Stimulated activated effector memory CD8-positive, alpha-beta T cell treated with anti-CD3 and anti-CD28 coated beads, Interleukin-12 subunit alpha, Interleukin-12 subunit beta, amount 100 ng/mL, for 72 hours (primary cell): ENCODE measurements around the gene ANO7.

Experiments
- ATAC-seq: fragments of 150-1000 bp; cut with Tn5 transposase; 2 replicates; pipeline ENCODE4 v1.10.0; 2021
- DNase-seq, 2 donors: peaks; one replicate each; pipeline ENCODE4 v3.0.0; 2021 to 2022; ENCODE audit warnings: low spot score in 2 of 2
- H3K27ac Mint-ChIP-seq: one replicate; pipeline ENCODE4 v1.8.0; 2022; ENCODE audit warnings: mild to moderate bottlenecking, mixed read lengths
- H3K36me3 Mint-ChIP-seq: one replicate; pipeline ENCODE4 v1.8.0; 2022; ENCODE audit warnings: mild to moderate bottlenecking, mixed read lengths
- H3K4me1 Mint-ChIP-seq: one replicate; pipeline ENCODE4 v1.8.0; 2022; ENCODE audit warnings: mixed read lengths
- H3K4me3 Mint-ChIP-seq: one replicate; pipeline ENCODE4 v1.8.0; 2022; ENCODE audit warnings: mild to moderate bottlenecking, mixed read lengths
- H3K9me3 Mint-ChIP-seq: one replicate; pipeline ENCODE4 v1.8.0; 2022; ENCODE audit warnings: mixed read lengths

The ANO7 gene

DNA sequence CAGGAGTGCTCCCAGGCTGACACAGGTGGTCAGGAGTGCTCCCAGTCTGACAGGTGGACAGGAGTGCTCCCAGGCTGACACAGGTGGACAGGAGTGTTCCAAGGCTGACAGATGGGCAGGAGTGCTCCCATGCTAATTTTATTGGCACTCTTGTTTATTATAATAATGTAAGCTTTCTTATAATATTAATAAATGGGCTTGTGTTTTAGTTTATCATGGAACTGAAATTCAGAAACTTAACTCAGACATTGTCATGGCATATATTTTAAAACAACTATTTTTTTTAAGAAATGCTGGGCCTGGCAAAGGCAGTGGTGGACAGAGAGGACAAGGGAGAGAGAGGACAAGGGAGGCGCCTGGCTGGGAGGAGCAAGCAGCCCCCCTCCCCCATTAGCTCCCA lies 18.7 kb downstream of the ANO7 start:
- no peak for ATAC-seq
- DNase-seq, result no peak
- Mint-ChIP-seq H3K4me3 (no peak overlapping the region), H3K4me1 (no peaks in the 10 kb centered on the region), H3K9me3 (no peaks in the 10 kb centered on the region), H3K36me3 (no peaks in the 10 kb centered on the region), H3K27ac (no peak overlapping the region)

DNA sequence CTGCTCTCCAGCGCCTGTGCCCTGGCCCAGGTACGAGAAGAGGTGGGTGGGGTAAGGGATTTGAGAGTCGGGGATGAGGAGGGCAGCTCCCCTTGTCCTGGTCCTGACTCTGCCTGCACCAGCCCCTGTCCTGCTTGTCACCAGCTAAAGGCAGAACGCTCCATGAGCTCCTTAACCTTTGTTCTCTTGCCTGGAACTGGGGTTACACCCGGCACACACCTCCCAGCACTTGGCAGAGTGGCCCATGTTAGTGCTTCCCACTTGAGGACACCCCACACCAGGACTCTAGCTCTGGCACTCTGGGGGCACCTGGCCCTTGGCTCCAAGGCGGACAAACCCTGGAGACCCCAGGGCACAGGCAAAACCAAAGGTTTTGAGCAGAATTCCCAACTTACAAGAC lies 19.2 kb downstream of the ANO7 start:
- H3K4me3 Mint-ChIP-seq, result no peak overlapping the region
- no peaks in the 10 kb centered on the region for H3K36me3 Mint-ChIP-seq
- no peak overlapping the region for H3K27ac Mint-ChIP-seq
- H3K4me1 Mint-ChIP-seq, result no peaks in the 10 kb centered on the region
- no peaks in the 10 kb centered on the region for H3K9me3 Mint-ChIP-seq
- ATAC-seq (no peak), DNase-seq (no peak)

DNA sequence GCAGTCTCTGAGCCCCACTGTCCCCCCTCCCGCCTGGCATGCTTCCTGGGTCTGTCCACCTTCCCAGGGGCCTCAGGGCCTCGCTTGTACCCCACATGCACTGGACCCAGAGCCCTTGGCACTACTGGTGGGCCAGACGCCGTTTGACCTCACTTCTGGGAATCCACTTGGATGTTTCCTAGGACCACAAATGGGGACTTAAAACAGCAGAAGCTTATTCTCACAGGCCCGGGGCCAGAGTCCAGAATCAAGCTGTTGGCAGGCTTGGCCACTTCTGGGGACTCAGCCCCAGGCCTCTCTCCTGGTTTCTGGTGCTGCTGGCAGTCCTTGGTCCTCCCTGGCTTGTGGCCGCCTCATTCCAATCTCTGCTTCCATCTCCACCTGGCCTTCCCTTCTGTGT lies 19.6 kb downstream of the ANO7 start:
- ATAC-seq (no peak), DNase-seq (no peak)
- Mint-ChIP-seq H3K4me1 (no peaks in the 10 kb centered on the region), H3K4me3 (no peak overlapping the region), H3K27ac (no peak overlapping the region), H3K9me3 (no peaks in the 10 kb centered on the region), H3K36me3 (no peaks in the 10 kb centered on the region)

DNA sequence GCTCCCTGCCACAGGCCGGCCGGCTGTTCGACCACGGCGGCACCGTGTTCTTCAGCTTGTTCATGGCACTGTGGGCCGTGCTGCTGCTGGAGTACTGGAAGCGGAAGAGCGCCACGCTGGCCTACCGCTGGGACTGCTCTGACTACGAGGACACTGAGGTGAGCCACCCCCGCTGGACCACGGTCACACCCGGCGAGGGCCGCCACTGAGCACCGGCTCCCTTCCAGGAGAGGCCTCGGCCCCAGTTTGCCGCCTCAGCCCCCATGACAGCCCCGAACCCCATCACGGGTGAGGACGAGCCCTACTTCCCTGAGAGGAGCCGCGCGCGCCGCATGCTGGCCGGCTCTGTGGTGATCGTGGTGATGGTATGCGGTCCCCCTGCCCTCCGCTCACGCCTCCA lies 20.8 kb downstream of the ANO7 start:
- no peaks in the 10 kb centered on the region for H3K9me3 Mint-ChIP-seq
- H3K27ac Mint-ChIP-seq, result no peak overlapping the region
- ATAC-seq, result no peak
- H3K4me1 Mint-ChIP-seq, result no peaks in the 10 kb centered on the region
- H3K36me3 Mint-ChIP-seq, result no peaks in the 10 kb centered on the region
- DNase-seq, result no peak
- no peak overlapping the region for H3K4me3 Mint-ChIP-seq

DNA sequence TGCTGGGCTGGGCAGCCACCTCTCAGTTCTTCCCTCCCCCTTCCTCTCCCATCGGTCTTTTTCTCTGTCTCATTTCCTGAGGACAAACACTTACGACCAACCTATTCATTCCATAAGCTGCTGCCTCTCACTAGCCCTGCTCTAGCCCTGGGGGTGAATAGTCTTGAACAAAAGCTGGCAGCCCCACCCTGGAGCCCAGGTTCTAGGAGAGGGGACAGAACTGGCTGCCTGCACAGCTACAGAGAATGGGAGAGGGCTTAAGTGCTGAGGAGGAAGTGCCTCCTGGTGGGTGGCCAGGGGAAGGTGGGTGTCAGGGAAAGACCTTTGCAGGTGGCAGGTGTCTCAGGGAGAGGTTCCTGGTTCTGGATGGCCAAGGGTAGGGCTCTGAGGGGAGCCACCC lies 22.8 kb downstream of the ANO7 start:
- Mint-ChIP-seq H3K4me3 (no peak overlapping the region), H3K27ac (peak overlapping the region; percentile 81), H3K9me3 (no peaks in the 10 kb centered on the region), H3K4me1 (no peaks in the 10 kb centered on the region), H3K36me3 (no peaks in the 10 kb centered on the region)
- ATAC-seq, result no peak
- DNase-seq, result no peak

DNA sequence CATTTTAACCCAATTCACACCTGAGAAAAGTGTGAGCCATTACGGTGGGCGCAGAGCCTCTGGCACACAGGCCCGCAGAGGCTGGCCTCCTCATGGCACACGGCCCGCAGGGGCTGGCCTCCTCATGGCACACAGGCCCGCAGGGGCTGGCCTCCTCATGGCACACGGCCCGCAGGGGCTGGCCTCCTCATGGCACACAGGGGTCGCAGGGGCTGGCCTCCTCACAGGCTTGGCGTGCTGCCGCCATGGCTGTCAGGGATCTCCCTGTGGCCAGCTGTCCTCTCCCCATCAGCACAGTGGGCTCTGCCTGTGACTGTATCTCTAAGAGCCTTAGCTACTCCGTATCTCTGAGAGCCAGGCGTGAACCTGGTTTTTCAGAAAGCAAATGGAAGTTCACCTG lies 24.6 kb downstream of the ANO7 start:
- DNase-seq (no peak), ATAC-seq (no peak)
- no peak overlapping the region for H3K27ac Mint-ChIP-seq
- H3K9me3 Mint-ChIP-seq, result no peaks in the 10 kb centered on the region
- H3K4me3 Mint-ChIP-seq, result no peak overlapping the region
- H3K4me1 Mint-ChIP-seq, result no peaks in the 10 kb centered on the region
- H3K36me3 Mint-ChIP-seq, result no peaks in the 10 kb centered on the region

DNA sequence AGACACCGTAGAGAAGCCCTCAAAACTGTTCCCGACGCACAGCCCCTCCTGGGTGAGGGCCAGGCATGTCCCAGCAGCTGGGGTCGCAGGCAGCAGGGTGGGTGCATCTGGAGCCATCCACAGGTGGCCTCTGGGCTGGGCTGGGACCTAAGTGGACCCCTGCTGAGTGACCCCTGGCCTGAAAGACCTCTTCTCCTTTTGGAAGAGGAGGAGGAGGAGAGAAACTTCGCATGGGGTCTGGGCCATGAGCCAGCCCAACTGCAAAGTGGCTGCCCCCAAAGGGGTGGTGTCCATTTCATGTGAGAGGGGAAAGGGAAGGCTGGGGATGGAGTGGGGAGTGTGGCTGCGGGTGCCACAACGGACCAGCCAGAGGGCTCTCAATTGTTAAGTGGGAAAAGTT lies 25.1 kb downstream of the ANO7 start:
- Mint-ChIP-seq H3K27ac (no peak overlapping the region), H3K36me3 (peaks cover 4% of the 10 kb centered on the region), H3K4me3 (no peak overlapping the region), H3K4me1 (no peaks in the 10 kb centered on the region), H3K9me3 (no peaks in the 10 kb centered on the region)
- DNase-seq, result no peak
- no peak for ATAC-seq

DNA sequence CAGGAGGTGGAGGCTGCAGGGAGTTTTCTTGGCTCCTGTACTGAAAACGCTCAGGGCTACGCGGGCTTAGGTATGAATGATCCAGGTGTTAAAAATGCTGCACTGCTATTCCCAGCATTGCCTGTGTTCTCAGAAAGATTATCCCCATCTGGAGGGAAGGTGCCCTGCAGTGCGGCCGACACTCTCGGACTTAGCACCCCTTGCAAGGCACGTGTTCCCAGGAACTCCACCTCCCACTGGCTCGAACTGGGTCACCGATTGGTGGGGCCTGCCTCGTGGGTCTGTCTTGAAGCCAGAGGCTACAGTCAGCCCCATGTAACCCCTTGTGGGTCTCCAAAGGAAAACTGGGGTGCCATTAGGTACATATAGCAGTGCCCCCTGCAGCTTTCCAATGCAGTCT lies 25.7 kb downstream of the ANO7 start:
- peaks cover 11% of the 10 kb centered on the region for H3K36me3 Mint-ChIP-seq
- no peak for DNase-seq
- H3K27ac Mint-ChIP-seq, result no peak overlapping the region
- ATAC-seq, result no peak
- no peak overlapping the region for H3K4me3 Mint-ChIP-seq
- peaks cover 3% of the 10 kb centered on the region for H3K4me1 Mint-ChIP-seq
- no peaks in the 10 kb centered on the region for H3K9me3 Mint-ChIP-seq

DNA sequence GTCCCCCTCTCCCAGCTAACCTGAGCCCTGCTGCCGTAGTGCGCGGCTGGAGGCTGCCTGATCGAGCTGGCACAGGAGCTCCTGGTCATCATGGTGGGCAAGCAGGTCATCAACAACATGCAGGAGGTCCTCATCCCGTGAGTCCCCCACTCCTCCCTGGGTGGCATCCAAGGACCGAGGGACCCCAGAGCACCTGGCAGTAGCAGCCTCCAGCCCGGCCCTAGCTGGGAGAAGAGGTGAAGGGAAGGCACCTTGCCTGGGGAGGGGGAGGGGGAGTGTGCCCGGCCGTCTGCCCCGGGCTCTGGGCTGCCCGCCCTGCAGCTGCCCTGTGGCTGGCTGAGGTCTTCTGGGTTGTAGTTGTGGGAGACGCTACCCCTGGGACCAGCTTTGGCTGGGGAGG lies 26.3 kb downstream of the ANO7 start:
- peaks cover 16% of the 10 kb centered on the region for H3K36me3 Mint-ChIP-seq
- ATAC-seq (no peak), DNase-seq (no peak)
- no peak overlapping the region for H3K4me3 Mint-ChIP-seq
- H3K4me1 Mint-ChIP-seq, result peaks cover 8% of the 10 kb centered on the region
- no peak overlapping the region for H3K27ac Mint-ChIP-seq
- H3K9me3 Mint-ChIP-seq, result no peaks in the 10 kb centered on the region

DNA sequence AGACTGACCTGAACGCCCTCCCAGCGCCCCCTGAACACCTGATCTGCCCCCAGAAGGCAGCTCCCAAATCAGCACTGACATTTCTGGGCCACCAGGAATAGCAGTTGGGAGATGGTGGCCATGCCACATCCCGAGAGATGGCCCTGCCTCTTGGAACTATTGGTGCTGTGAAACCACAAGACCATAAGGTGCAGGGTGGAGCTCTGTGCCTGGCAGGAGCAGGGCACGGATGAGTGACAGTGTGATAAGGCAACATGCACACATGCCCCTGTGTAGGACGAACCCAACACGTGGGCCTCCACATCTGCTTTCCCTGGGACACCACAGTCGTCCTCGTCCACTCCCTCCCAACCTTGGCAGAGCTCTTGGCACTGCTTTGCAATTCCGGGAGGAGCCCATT lies 26.9 kb downstream of the ANO7 start:
- no peak overlapping the region for H3K27ac Mint-ChIP-seq
- ATAC-seq (no peak), DNase-seq (no peak)
- peaks cover 12% of the 10 kb centered on the region for H3K4me1 Mint-ChIP-seq
- H3K36me3 Mint-ChIP-seq, result peaks cover 19% of the 10 kb centered on the region
- H3K4me3 Mint-ChIP-seq, result no peak overlapping the region
- no peaks in the 10 kb centered on the region for H3K9me3 Mint-ChIP-seq

DNA sequence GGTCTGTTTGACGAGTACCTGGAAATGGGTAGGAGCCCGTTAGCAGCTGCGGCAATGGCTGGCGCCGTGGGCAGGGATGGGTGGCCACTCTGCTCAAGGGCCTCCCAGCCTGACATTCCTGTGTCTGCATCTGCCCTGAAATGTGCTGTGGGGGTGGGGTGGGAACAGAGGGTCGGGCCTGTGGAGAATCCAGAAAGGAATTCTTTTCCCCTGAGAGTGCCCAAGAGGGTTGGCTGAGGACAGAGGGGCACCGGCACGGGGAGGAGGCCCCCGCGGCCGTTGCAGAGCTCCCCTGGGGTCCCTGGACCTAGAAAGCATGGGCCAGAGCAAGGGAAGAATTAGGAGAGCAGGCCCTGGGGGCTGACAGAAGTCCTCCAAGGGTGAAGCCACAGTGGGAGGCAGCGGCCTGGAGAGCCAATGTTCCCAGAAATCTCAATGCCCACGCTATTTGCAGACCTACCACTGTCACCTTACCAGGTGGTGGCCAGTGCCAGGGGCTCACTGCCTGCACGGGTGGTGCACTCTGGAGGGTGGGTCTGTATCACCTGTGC lies 27.8 kb downstream of the ANO7 start:
- peaks cover 12% of the 10 kb centered on the region for H3K4me1 Mint-ChIP-seq
- peak overlapping the region; percentile 84 for H3K4me3 Mint-ChIP-seq

DNA sequence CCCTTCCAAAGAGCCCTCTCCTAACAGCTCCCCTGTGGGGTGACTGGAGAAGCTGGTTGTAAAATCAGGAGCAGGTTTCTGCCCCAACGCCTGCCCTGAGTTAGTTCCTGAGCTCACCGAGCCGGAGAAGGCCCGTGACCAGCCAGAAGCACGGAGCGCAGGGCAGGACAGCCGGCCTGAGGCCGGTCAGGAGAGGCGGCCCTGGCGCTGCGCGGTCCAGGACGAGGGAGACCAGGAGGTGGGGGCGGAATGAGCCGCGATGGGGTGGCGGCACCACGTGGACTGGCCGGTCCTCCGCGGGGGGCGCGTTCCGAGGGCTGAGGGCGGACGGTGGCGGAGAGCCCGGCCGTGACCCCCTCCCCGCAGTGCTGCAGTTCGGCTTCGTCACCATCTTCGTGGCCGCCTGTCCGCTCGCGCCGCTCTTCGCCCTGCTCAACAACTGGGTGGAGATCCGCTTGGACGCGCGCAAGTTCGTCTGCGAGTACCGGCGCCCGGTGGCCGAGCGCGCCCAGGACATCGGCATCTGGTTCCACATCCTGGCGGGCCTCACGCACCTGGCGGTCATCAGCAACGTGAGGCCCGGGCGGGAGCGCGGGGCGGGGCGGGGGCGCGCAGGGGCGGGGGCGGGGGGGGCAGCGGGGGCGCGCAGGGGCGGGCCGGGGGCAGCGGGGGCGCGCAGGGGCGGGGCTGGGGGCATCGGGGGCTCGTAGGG lies 29.0 kb downstream of the ANO7 start:
- ATAC-seq (peak; percentile 66), DNase-seq (peak; percentile 45 to 67)
- Mint-ChIP-seq H3K27ac (peak overlapping the region; percentile 89), H3K36me3 (peaks cover 22% of the 10 kb centered on the region), H3K4me3 (peak overlapping the region; percentile 84), H3K9me3 (no peaks in the 10 kb centered on the region), H3K4me1 (peaks cover 12% of the 10 kb centered on the region)

More for the DNA sequence above, 27.8 kb downstream of the ANO7 start:
- Mint-ChIP-seq H3K9me3 (no peaks in the 10 kb centered on the region), H3K36me3 (peaks cover 19% of the 10 kb centered on the region), H3K27ac (no peak overlapping the region)
- ATAC-seq (no peak), DNase-seq (no peak)

DNA sequence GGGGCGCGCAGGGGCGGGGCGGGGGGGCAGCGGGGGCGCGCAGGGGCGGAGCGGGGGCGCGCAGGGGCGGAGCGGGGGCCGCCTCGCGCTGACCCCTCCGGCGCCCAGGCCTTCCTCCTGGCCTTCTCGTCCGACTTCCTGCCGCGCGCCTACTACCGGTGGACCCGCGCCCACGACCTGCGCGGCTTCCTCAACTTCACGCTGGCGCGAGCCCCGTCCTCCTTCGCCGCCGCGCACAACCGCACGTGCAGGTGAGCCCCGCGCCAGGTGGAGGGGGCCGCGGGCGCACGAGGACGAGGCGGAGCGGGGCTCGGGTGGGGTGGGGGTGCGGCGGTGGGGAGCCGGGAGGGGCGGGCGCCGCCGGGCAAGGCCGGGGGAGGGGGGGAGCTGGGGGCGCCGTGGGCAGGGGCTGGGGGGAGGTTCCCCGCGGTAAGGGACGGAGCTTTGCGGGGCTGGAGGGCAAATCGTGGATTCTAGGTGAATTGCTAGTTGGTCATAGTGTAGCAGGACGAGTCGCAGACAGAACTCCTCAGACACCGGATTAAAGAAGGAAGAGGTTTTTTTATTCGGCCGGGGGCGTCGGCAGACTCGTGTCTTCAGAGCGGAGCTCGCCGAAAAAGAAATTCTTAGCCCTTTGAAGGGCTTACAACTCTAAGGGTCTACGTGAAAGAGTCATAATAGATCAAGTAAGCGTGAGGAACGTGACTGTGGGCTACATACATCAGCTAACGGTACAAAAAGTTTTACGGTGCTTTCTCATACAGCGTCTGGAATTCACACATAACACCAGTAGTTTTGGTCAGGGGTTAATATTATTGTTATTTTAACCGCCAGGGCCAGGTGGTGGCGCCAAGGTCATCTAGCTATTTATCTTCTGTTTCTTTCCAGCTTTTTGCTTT lies 29.9 kb downstream of the ANO7 start:
- DNase-seq (peak in 1 of 2 donors; percentile 18), ATAC-seq (peak; percentile 51)
- H3K4me3 Mint-ChIP-seq, result peak overlapping the region; percentile 84

DNA sequence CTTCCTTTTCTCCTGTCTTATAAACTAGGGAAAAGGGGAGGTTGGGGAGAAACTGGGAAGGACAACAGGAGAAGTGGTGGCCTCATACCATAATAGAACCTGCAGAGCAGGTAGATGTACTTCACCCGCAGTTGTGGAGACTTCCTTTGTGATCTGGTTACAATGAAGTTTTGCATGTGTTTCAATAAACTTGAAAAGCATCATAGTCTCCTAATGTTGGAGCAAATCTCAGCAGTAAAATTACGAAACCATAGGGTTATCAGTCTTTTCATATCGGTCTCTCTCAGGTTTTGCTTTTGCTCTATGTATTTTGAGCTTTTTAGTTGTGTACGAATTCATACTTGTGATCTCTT lies 30.5 kb downstream of the ANO7 start:
- Mint-ChIP-seq H3K4me3 (peak overlapping the region; percentile 84), H3K36me3 (peaks cover 36% of the 10 kb centered on the region), H3K27ac (peak overlapping the region; percentile 89), H3K4me1 (peaks cover 26% of the 10 kb centered on the region), H3K9me3 (no peaks in the 10 kb centered on the region)
- no peak for ATAC-seq
- DNase-seq, result no peak

More for the DNA sequence above, 29.9 kb downstream of the ANO7 start:
- H3K36me3 Mint-ChIP-seq, result peaks cover 31% of the 10 kb centered on the region
- H3K27ac Mint-ChIP-seq, result peak overlapping the region; percentile 89
- peaks cover 21% of the 10 kb centered on the region for H3K4me1 Mint-ChIP-seq
- H3K9me3 Mint-ChIP-seq, result no peaks in the 10 kb centered on the region

DNA sequence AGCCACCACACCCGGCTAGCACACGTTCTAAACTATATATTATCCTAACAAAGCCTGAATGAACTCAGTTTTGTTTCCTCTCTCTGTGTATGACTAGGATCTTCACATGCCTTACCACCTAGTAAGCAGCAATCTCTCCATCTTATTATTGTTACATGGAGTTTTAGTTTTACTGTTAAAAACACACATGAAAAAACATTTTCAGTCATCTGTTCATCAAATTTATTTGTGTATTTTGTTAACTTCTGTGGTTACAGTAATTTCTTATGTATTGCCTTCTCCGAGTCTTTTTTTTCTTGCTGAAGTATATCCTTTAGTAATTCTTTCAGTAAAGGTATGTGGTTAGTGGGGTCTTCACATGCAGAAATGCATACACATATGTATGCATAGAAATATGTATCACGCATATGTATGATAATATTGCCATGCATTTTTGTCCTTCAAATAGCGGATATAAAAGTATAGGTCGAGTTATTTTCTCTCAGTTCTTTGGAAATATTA lies 31.4 kb downstream of the ANO7 start:
- no peaks in the 10 kb centered on the region for H3K9me3 Mint-ChIP-seq
- peaks cover 36% of the 10 kb centered on the region for H3K36me3 Mint-ChIP-seq
- DNase-seq (no peak), ATAC-seq (no peak)
- peaks cover 35% of the 10 kb centered on the region for H3K4me1 Mint-ChIP-seq
- H3K27ac Mint-ChIP-seq, result no peak overlapping the region
- H3K4me3 Mint-ChIP-seq, result peak overlapping the region; percentile 84
